Fibroblast of pulmonary artery (primary cell): ENCODE data around the gene PHAF1.

Source experiments
- DNase-seq: peaks from one replicate; pipeline ENCODE4 v3.0.0-alpha.2; 2010; ENCODE audit warnings: low read depth
- H3K4me3 ChIP-seq: replicated peaks from 2 replicates; pipeline ENCODE4 v1.5.1; 2011; ENCODE audit warnings: low read depth, mild to moderate bottlenecking, control low read depth, low read length, moderate library complexity
- TF ChIP-seq, protein P1 (sequence below): IDR thresholded peaks from 2 replicates; pipeline ENCODE4 v1.5.1; 2011; ENCODE audit warnings: mild to moderate bottlenecking, control low read depth, low read length, inconsistent platforms; ENCODE audit errors: missing control alignments

PHAF1 gene

DNA sequence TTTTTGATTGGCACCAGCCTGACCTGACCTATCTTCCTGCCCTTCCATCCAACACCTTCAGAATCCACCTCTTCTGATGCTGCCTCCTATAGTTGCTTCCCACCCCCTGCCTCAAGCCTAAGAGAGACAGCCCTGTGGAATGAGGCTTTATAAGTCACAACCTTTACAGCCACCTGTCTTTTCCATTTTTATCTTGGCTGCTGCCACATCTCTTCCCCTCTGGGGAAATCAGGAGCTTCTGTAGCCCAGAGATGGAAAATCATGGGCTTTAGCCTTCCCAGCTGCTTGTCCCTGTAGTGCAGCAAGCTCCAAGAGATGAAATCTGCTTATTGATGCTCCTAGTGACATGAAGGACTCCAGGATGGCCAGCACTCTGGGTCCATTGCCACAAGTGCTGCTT, 18.7 kb downstream of the PHAF1 start:
- no peak for DNase-seq
- no peak overlapping the region for H3K4me3 ChIP-seq
- TF ChIP-seq, protein P1, sequence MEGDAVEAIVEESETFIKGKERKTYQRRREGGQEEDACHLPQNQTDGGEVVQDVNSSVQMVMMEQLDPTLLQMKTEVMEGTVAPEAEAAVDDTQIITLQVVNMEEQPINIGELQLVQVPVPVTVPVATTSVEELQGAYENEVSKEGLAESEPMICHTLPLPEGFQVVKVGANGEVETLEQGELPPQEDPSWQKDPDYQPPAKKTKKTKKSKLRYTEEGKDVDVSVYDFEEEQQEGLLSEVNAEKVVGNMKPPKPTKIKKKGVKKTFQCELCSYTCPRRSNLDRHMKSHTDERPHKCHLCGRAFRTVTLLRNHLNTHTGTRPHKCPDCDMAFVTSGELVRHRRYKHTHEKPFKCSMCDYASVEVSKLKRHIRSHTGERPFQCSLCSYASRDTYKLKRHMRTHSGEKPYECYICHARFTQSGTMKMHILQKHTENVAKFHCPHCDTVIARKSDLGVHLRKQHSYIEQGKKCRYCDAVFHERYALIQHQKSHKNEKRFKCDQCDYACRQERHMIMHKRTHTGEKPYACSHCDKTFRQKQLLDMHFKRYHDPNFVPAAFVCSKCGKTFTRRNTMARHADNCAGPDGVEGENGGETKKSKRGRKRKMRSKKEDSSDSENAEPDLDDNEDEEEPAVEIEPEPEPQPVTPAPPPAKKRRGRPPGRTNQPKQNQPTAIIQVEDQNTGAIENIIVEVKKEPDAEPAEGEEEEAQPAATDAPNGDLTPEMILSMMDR = no peak

DNA sequence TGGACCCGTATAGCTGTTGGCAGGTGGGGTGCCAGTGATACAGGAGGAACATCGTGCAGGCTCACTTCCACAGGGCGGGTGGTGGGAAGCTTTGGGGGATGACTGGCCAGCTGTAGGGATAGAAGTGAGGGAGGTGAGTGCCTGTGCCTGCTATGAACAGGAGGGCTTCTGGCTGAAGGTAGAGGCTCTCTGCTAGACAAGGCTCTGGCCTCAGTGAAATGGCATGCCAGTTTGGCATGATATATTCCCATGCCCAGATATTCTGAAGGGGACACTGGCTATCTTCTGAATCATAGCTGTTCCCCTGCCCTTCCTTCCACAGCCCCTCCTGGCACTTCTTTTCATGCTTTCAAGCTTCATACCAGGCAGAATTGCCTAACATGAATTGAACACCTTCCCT, 19.1 kb downstream of the PHAF1 start:
- no peak overlapping the region for H3K4me3 ChIP-seq
- TF ChIP-seq, protein P1 = no peak
- no peak for DNase-seq

DNA sequence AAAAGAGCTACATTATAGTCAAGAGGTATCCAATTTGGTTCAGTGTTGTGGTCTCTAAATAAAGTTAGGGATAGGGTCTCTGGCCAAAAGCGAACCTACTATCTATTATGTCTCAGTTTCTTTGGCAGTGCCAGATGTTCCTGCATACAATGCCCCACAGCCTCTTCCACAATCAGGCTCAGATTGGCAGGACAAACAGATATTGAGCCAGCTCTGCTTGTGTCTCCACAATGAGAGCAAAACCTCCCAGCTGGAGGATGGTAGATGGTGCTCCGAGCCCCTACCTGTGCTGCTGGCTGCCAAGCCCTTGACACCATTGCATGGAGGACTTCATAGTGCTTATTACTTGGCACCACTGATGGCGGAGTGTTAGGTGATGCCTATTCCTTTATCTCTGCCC, 19.7 kb downstream of the PHAF1 start:
- no peak for DNase-seq
- TF ChIP-seq, protein P1 = no peak
- H3K4me3 ChIP-seq = no peak overlapping the region

DNA sequence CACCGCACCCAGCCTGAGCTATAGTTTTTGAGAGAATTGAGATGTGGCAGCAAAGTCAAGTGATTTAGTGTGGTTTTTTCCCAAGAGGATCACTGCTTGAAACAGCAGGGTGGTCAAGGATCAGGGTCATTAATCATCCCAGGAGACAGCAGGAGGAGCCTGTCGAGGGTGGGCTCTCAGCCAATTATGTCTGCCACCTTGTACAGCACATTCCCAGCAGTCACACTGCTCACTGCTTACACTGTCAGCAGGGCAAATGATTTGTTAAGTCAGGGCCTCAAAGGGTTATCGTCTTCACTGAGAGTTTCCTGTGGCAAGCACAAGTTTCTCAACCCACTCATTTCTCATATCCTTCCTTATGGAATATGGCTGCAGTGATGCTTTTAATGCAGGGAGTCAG, 27.9 kb downstream of the PHAF1 start:
- TF ChIP-seq, protein P1 = no peak
- peak; percentile 71 for DNase-seq
- H3K4me3 ChIP-seq = no peak overlapping the region

DNA sequence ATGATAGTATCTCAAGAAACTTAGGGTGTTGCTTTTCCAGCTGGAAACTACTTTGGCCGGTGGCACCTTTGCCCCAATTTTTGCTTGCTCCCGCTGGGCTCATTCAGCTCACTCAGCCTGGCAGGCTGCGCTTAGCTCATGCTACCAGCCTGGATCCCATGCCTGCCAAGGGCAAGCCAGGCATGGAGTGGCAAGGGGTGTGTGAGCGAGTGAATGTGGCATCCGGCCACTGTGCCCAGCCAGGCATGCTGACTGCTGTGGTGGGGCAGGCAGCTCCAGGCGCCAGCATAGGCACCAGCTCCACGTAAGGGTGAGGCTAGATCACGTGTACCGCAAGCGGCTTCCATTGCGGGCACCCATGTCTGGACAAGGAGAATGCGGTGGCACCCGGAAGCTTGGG, 31.6 kb downstream of the PHAF1 start:
- TF ChIP-seq, protein P1 = no peak
- no peak overlapping the region for H3K4me3 ChIP-seq
- DNase-seq = no peak

DNA sequence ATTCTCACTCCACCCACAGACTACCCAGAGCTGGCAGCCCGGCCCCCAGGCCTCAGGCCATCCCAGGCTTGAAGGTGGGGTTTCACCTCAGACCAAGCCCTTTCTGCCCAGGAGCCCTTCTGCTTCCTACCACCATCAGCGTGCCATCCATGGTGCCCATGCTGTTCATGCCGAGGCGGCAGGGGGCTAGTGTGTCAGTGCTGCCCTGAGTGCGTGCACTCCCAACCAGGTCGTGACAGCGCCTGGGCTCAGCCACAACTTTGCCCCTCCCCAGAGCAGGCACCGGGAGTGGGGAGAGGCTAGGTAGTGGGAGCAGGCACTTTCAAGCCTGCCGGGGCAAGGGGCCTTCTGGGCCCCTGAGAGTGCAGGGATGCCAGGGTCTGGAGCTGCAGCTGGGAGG, 32.6 kb downstream of the PHAF1 start:
- TF ChIP-seq, protein P1 = no peak
- DNase-seq = no peak
- H3K4me3 ChIP-seq = no peak overlapping the region

DNA sequence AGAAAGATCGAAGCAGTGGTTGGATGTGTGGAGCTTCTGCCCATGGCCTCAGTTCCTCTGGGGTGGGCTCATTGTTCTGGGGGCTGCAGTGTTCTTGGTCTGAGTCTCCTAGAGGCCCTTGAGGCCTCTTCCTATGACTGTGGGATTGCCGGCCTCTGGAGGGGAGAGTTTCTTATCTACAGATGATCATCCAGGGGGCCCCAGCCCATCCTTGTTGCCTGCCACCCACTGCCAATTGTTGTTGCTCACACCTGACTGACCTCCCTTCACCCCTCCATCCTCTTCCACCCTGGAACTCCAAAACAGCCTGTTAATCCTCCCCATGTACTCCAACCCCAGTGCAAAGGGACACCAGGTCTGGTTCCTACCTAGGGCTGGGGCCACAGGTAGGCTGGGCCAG, 35.2 kb downstream of the PHAF1 start:
- no peak overlapping the region for H3K4me3 ChIP-seq
- TF ChIP-seq, protein P1 = no peak
- DNase-seq = no peak
